Left lung (tissue), 10 donors: ENCODE results near the gene FSTL1. TPM values are rescaled to one million over a fixed set of nuclear protein-coding genes. Genes with fewer than 3 reads are reported as not detected.

ENCODE experiments used
- ATAC-seq: fragments of 200-7000 bp; cut with Tn5 transposase; one replicate; pipeline ENCODE4 v1.9.1; 2020; ENCODE audit warnings: moderate library complexity
- DNase-seq, 4 donors: peaks; one replicate each; pipeline ENCODE4 v3.0.0-alpha.2; 2013 to 2020
- H3K27ac ChIP-seq, 2 donors: fragments of 200-600 bp; sonication (generic) in 1 of 2; one replicate each; pipeline versions ENCODE4 v1.5.0 to v1.8.0; 2020 to 2021
- H3K27me3 ChIP-seq, 2 donors: fragments of 200-600 bp; sonication (generic) in 1 of 2; one replicate each; pipeline versions ENCODE4 v1.5.0 to v1.8.0; 2020 to 2021
- H3K36me3 ChIP-seq, 2 donors: fragments of 200-600 bp; sonication (generic) in 1 of 2; one replicate each; pipeline versions ENCODE4 v1.5.0 to v1.8.0; 2020 to 2021
- H3K4me1 ChIP-seq, 2 donors: fragments of 200-600 bp; one replicate each; pipeline ENCODE4 v1.8.0; 2021
- H3K4me3 ChIP-seq, 2 donors: fragments of 200-600 bp; sonication (generic) in 1 of 2; one replicate each; pipeline versions ENCODE4 v1.5.0 to v1.8.0; 2020 to 2021; ENCODE audit warnings: mild to moderate bottlenecking in 1 of 2
- H3K9me3 ChIP-seq, 2 donors: fragments of 200-600 bp; sonication (generic) in 1 of 2; one replicate each; pipeline versions ENCODE4 v1.5.0 to v1.8.0; 2020 to 2021
- intact Hi-C, 2 donors: fragments of 100-400 bp; cut with DNase I; formaldehyde crosslinking; loops; one replicate each; pipeline versions ENCODE4 v1.11.2 to v1.14.2; 2022
- polyA plus RNA-seq, 6 donors: library from polyadenylated mRNA; unstranded; fragments of 120-200 nt; gene quantifications; one replicate each; pipeline ENCODE4 v1.2.1, GENCODE V29; 2013; ENCODE audit not compliant: insufficient read length in 6 of 6
- total RNA-seq, 2 donors: library from RNA; stranded (reverse); fragmentation: NEBNext Ultra II Directional; extraction: Animal tissue kit (Norgen Biotek cat#: 25700); gene quantifications; one replicate each; pipeline ENCODE4 v1.2.1, GENCODE V29; 2021
- TF ChIP-seq, protein P1 (sequence below), 2 donors: fragments of 200-600 bp; sonication (generic) in 1 of 2; IDR thresholded peaks; one replicate each; pipeline versions ENCODE4 v1.5.0 to v1.8.0; 2021; ENCODE audit warnings: antibody characterized with exemption in 2 of 2
- donor health status: DM: no; HTN: yes; CAD: no.
- donor health status: DM: no; HTN: no; CAD: no.

Gene FSTL1
- total and polyA plus RNA-seq, 8 donors = 265 to 564 (median 527) TPM

DNA sequence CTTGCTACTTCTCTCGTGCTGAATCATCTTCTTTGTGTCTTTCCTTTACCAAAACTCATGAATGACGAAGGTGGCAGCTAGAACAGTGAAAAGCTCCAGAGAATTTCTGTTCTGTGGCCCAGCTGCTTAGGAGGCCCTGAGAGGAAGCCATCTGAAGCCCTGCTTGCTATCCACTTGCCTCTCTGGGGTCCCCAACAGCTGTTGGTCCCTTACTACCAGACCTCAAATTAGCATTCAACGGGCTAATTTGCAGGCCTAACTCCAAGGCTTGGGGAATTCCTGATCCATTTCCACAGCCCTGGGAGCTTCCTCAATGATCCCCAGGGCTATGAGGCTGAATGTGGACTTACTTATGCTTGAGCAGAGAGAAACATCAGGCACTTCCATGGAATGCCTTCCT lies 37.5 kb upstream of the FSTL1 start:
- ATAC-seq (no peak), DNase-seq (no peak)
- no peak overlapping the region for H3K27ac ChIP-seq
- H3K9me3 ChIP-seq = no peaks in the 10 kb centered on the region
- no peaks in the 10 kb centered on the region for H3K4me1 ChIP-seq
- H3K4me3 ChIP-seq = no peak overlapping the region
- no peaks in the 10 kb centered on the region for H3K27me3 ChIP-seq
- TF ChIP-seq, protein P1, sequence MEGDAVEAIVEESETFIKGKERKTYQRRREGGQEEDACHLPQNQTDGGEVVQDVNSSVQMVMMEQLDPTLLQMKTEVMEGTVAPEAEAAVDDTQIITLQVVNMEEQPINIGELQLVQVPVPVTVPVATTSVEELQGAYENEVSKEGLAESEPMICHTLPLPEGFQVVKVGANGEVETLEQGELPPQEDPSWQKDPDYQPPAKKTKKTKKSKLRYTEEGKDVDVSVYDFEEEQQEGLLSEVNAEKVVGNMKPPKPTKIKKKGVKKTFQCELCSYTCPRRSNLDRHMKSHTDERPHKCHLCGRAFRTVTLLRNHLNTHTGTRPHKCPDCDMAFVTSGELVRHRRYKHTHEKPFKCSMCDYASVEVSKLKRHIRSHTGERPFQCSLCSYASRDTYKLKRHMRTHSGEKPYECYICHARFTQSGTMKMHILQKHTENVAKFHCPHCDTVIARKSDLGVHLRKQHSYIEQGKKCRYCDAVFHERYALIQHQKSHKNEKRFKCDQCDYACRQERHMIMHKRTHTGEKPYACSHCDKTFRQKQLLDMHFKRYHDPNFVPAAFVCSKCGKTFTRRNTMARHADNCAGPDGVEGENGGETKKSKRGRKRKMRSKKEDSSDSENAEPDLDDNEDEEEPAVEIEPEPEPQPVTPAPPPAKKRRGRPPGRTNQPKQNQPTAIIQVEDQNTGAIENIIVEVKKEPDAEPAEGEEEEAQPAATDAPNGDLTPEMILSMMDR (IDR thresholded peaks at IDR 0.05) = no peak
- intact Hi-C loops = no loop called here
- no peaks in the 10 kb centered on the region for H3K36me3 ChIP-seq

GRCh38 chr3:120487191-120487650 lies 36.4 kb upstream of the FSTL1 start:
- no peak for DNase-seq
- H3K4me1 ChIP-seq = no peaks in the 10 kb centered on the region

DNA sequence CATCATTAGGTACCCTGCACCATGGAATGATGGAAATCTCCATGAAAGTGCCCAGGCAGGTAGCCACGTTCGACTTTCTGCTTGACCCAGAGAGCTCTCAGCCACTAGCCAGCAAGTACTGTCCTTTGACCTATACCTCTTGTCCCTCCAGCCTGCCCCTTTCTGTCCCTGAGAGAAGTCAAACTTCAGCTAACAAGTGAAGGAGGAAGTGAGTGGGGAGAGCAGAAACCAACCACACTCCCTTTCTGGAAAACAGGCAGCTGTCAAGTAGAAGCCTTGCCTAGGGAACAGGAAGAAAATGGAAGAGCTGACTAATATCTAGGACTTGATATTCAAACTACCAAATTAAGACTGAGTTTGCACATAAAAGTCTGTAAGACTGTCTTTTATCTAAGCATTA lies 30.3 kb upstream of the FSTL1 start:
- intact Hi-C loops = no loop called here
- Histone ChIP-seq H3K4me1 (no peaks in the 10 kb centered on the region), H3K36me3 (no peaks in the 10 kb centered on the region), H3K27me3 (no peaks in the 10 kb centered on the region), H3K9me3 (no peaks in the 10 kb centered on the region), H3K27ac (no peak overlapping the region), H3K4me3 (no peak overlapping the region)
- TF ChIP-seq, protein P1 (IDR thresholded peaks at IDR 0.05) = no peak
- ATAC-seq (no peak), DNase-seq (no peak)

More at GRCh38 chr3:120487191-120487650, 36.4 kb upstream of the FSTL1 start:
- ATAC-seq = peak; percentile 70
- Histone ChIP-seq H3K9me3 (no peaks in the 10 kb centered on the region), H3K4me3 (no peak overlapping the region), H3K36me3 (no peaks in the 10 kb centered on the region), H3K27me3 (no peaks in the 10 kb centered on the region), H3K27ac (no peak overlapping the region)
- intact Hi-C loops = no loop called here
- TF ChIP-seq, protein P1 (IDR thresholded peaks at IDR 0.05) = no peak

DNA sequence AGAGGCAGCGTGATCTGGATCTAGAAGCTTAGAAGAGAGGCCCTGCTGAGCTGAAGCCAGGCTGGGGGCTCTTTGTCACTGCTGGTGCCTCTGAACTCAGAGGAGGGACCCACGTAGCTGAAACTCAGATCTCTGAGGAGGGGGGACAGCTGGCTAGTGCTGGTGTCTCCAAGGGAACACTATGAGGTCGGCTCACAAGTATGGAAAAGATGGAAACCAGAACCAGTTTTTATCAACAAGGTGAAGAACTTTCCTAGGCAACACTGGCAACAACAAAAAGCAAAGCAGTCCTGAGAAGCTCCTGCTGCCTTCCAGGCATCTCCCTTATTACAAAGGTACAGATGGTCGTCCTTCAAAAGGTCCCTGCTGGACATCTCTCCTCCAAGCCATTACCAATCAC lies 27.0 kb upstream of the FSTL1 start:
- H3K9me3 ChIP-seq = no peaks in the 10 kb centered on the region
- intact Hi-C loops = no loop called here
- DNase-seq (no peak), ATAC-seq (no peak)
- no peaks in the 10 kb centered on the region for H3K4me1 ChIP-seq
- no peaks in the 10 kb centered on the region for H3K27me3 ChIP-seq
- TF ChIP-seq, protein P1 (IDR thresholded peaks at IDR 0.05) = no peak
- H3K27ac ChIP-seq = no peak overlapping the region
- H3K36me3 ChIP-seq = no peaks in the 10 kb centered on the region
- no peak overlapping the region for H3K4me3 ChIP-seq

GRCh38 chr3:120475722-120476377 lies 25.1 kb upstream of the FSTL1 start:
- TF ChIP-seq, protein P1 (IDR thresholded peaks at IDR 0.05) = no peak
- H3K36me3 ChIP-seq = no peaks in the 10 kb centered on the region
- intact Hi-C loops = no loop called here
- ATAC-seq (no peak), DNase-seq (no peak)
- no peak overlapping the region for H3K4me3 ChIP-seq
- no peaks in the 10 kb centered on the region for H3K9me3 ChIP-seq
- no peaks in the 10 kb centered on the region for H3K4me1 ChIP-seq
- no peak overlapping the region for H3K27ac ChIP-seq
- H3K27me3 ChIP-seq = no peaks in the 10 kb centered on the region
